ENCODE measurements around the gene TCEAL1. TPM values are rescaled to one million over a fixed set of nuclear protein-coding genes. Genes with fewer than 3 reads are reported as not detected.

Gene TCEAL1
- total and polyA plus RNA-seq, 4 donors = 23.8 to 33.4 (median 28.2) TPM

DNA sequence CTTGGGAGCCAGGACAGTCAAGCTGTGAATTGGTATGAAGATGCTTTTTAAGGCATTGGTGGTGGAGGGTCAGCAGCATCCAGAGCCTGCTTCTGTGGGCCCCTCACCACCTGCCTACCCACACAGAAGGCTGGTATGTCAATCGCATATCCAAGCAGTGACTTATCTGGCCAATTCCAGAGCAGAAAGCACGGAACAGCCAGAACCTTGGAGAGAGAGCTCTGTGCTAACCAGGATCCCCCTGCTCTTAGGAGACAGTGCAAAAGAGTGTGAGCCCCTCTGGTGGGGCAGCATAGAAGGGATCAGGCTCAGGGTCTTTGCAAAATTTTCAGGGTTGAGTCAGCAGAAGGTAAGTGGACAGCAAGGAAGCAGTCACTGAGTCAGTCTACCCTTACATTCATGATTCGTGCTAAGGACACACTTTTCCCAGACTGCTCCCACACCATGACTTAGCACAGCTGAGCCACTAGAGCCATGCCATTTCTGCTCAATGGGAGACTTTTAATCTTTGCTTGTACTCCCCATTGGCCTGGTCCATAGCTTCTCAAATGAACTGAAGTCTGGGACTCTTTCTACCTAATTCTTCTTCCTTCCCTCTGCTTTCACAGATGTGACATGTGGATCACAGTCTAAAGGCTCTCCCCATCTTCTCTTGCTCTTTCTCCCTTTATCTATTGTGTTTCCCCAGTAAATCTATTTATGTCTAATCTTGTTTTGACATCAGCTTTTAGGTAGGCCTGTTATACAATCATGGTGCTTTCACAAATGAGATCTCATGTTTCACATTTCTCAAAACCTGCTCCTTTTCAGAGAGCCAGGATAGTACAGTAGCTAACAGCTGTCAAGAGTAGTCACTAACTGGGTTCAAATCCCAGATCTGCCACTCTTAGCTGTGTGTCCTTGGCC, 37.7 kb downstream of the TCEAL1 start:
- TF ChIP-seq, protein P1, sequence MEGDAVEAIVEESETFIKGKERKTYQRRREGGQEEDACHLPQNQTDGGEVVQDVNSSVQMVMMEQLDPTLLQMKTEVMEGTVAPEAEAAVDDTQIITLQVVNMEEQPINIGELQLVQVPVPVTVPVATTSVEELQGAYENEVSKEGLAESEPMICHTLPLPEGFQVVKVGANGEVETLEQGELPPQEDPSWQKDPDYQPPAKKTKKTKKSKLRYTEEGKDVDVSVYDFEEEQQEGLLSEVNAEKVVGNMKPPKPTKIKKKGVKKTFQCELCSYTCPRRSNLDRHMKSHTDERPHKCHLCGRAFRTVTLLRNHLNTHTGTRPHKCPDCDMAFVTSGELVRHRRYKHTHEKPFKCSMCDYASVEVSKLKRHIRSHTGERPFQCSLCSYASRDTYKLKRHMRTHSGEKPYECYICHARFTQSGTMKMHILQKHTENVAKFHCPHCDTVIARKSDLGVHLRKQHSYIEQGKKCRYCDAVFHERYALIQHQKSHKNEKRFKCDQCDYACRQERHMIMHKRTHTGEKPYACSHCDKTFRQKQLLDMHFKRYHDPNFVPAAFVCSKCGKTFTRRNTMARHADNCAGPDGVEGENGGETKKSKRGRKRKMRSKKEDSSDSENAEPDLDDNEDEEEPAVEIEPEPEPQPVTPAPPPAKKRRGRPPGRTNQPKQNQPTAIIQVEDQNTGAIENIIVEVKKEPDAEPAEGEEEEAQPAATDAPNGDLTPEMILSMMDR (IDR thresholded peaks at IDR 0.05; ENCODE audit: control extremely low read depth, extremely low read depth) = no peak
- no peak overlapping the region for H3K4me3 ChIP-seq
- peaks cover 0 to 56% (median 37%) of the 10 kb centered on the region in 3 donors for H3K27me3 ChIP-seq (ENCODE audit: control insufficient read depth in 3 of 3, insufficient read depth in 3 of 3, low read length in 2 of 3)
- no peaks in the 10 kb centered on the region for H3K36me3 ChIP-seq (ENCODE audit: control insufficient read depth in 4 of 4, insufficient read depth in 4 of 4, low read length in 4 of 4)
- H3K9me3 ChIP-seq (ENCODE audit: control insufficient read depth in 4 of 4, insufficient read depth in 3 of 4, low read length in 3 of 4) = no peaks in the 10 kb centered on the region
- H3K27ac ChIP-seq (ENCODE audit: low read depth in 1 of 2, low read length in 1 of 2) = no peak overlapping the region
- no peak for ATAC-seq (ENCODE audit: insufficient read depth, low FRiP score)
- no peak for DNase-seq
- H3K9ac ChIP-seq (ENCODE audit: insufficient read depth in 1 of 2, low read length in 2 of 2) = no peak overlapping the region
- whole genome bisulfite sequencing, 2 donors = 71 to 100% methylated on average over 2 to 3 of the region's 3 CpGs
- no peaks in the 10 kb centered on the region for H3K4me1 ChIP-seq (ENCODE audit: control insufficient read depth in 5 of 5, insufficient read depth in 5 of 5, low read length in 5 of 5)

GRCh38 chrX:103669745-103670144, 41.0 kb downstream of the TCEAL1 start:
- Histone ChIP-seq H3K36me3 (ENCODE audit: control insufficient read depth in 4 of 4, insufficient read depth in 4 of 4, low read length in 4 of 4) (no peaks in the 10 kb centered on the region), H3K27me3 (ENCODE audit: control insufficient read depth in 3 of 3, insufficient read depth in 3 of 3, low read length in 2 of 3) (peaks cover 0 to 48% (median 19%) of the 10 kb centered on the region in 3 donors), H3K27ac (ENCODE audit: low read depth in 1 of 2, low read length in 1 of 2) (no peak overlapping the region), H3K4me1 (ENCODE audit: control insufficient read depth in 5 of 5, insufficient read depth in 5 of 5, low read length in 5 of 5) (no peaks in the 10 kb centered on the region), H3K9me3 (ENCODE audit: control insufficient read depth in 4 of 4, insufficient read depth in 3 of 4, low read length in 3 of 4) (no peaks in the 10 kb centered on the region), H3K4me3 (no peak overlapping the region), H3K9ac (ENCODE audit: insufficient read depth in 1 of 2, low read length in 2 of 2) (no peak overlapping the region)
- TF ChIP-seq, protein P1 (IDR thresholded peaks at IDR 0.05; ENCODE audit: control extremely low read depth, extremely low read depth) = no peak
- ATAC-seq (ENCODE audit: insufficient read depth, low FRiP score) (no peak), DNase-seq (no peak)
- WGBS, 2 donors = 50 to 95% methylated on average over 1 of the region's 1 CpG

- no peak overlapping the region for H3K9ac ChIP-seq (ENCODE audit: insufficient read depth in 1 of 2, low read length in 2 of 2)
- H3K36me3 ChIP-seq (ENCODE audit: control insufficient read depth in 4 of 4, insufficient read depth in 4 of 4, low read length in 4 of 4) = peaks cover 0 to 10% (median 6%) of the 10 kb centered on the region in 4 donors
- no peaks in the 10 kb centered on the region for H3K9me3 ChIP-seq (ENCODE audit: control insufficient read depth in 4 of 4, insufficient read depth in 3 of 4, low read length in 3 of 4)
- 66 to 84% methylated on average over 8 of the region's 8 CpGs for WGBS, 2 donors
- no peaks in the 10 kb centered on the region for H3K4me1 ChIP-seq (ENCODE audit: control insufficient read depth in 5 of 5, insufficient read depth in 5 of 5, low read length in 5 of 5)
- no peak overlapping the region for H3K27ac ChIP-seq (ENCODE audit: low read depth in 1 of 2, low read length in 1 of 2)
- DNase-seq (no peak), ATAC-seq (ENCODE audit: insufficient read depth, low FRiP score) (no peak)
- H3K4me3 ChIP-seq = no peak overlapping the region
- H3K27me3 ChIP-seq (ENCODE audit: control insufficient read depth in 3 of 3, insufficient read depth in 3 of 3, low read length in 2 of 3) = peaks cover 0 to 43% (median 18%) of the 10 kb centered on the region in 3 donors
- TF ChIP-seq, protein P1 (IDR thresholded peaks at IDR 0.05; ENCODE audit: control extremely low read depth, extremely low read depth) = no peak
Observed at GRCh38 chrX:103674531-103675454, 46.0 kb downstream of the TCEAL1 start.

All from lung (tissue), 12 donors.